ENCODE measurements around the gene DDR2.

GRCh38 chr1:162678439-162678838, 46.2 kb downstream of the DDR2 start:
- TF ChIP-seq CTCF (IDR thresholded peaks at IDR 0.05; ENCODE audit: low read depth, low read length) (no peak), MAX (IDR thresholded peaks at IDR 0.05; ENCODE audit: low read depth, low read length) (no peak)
